B cell (primary cell): ENCODE measurements around the gene UNC13A. TPM values are rescaled to one million over a fixed set of nuclear protein-coding genes. Genes with fewer than 3 reads are reported as not detected.

Source experiments
- ATAC-seq: fragments of 200-7000 bp; cut with Tn5 transposase; one replicate; pipeline ENCODE4 v1.10.0; 2021; ENCODE audit warnings: low read depth, mild to moderate bottlenecking, moderate number of reproducible peaks, moderate library complexity
- CTCF ChIA-PET: fragments of 350-600 bp; sonication (Branson Sonifier 250); formaldehyde crosslinking; loops from one replicate; lab custom pipeline; 2021; ENCODE audit warnings: antibody characterized with exemption, inconsistent platforms; lab: Charles Lee
- POLR2A ChIA-PET: fragments of 350-600 bp; sonication (Branson Sonifier 250); formaldehyde crosslinking; loops from one replicate; lab custom pipeline; 2021; ENCODE audit warnings: antibody characterized with exemption; lab: Charles Lee
- DNase-seq: peaks from one replicate; pipeline ENCODE4 v3.0.0; 2013
- H2AFZ ChIP-seq: 2 replicates; pipeline ENCODE4 v1.6.1; 2012; ENCODE audit warnings: mild to moderate bottlenecking, low read depth, low read length; ENCODE audit not compliant: insufficient read depth, poor library complexity, severe bottlenecking
- H3K27ac ChIP-seq, 2 donors: 1 replicate in 1 of 2; 2 replicates in 1 of 2; pipeline ENCODE4 v1.5.1; 2012 to 2013; ENCODE audit warnings: low read length in 2 of 2, mild to moderate bottlenecking in 2 of 2, moderate library complexity in 1 of 2
- H3K27me3 ChIP-seq, 4 experiments: fragments of 200-600 bp in 1 of 4; sonication (generic) in 1 of 4; replicated peaks in 1 of 4; 1 replicate in 2 of 4; 2 replicates in 2 of 4; pipeline versions ENCODE4 v1.6.1 to v1.7.0; 2013 to 2016; ENCODE audit warnings: low read length in 3 of 4, mild to moderate bottlenecking in 2 of 4, mixed read lengths in 1 of 4, moderate library complexity in 1 of 4; ENCODE audit not compliant: insufficient read depth in 4 of 4, control insufficient read depth in 3 of 4; ENCODE audit errors: control extremely low read depth in 1 of 4
- H3K36me3 ChIP-seq, 2 experiments: replicated peaks in 1 of 2; 1 replicate in 1 of 2; 2 replicates in 1 of 2; pipeline versions ENCODE4 v1.6.1 to v1.7.1; 2013; ENCODE audit warnings: low read length in 1 of 2; ENCODE audit not compliant: insufficient read depth in 2 of 2, control insufficient read depth in 1 of 2; ENCODE audit errors: control extremely low read depth in 1 of 2, extremely low read depth in 1 of 2
- H3K4me1 ChIP-seq, 2 donors: fragments of 200-600 bp in 1 of 2; sonication (generic) in 1 of 2; 1 replicate in 1 of 2; 2 replicates in 1 of 2; pipeline versions ENCODE4 v1.5.1 to v1.6.1; 2013 to 2017; ENCODE audit warnings: low read length in 2 of 2; ENCODE audit not compliant: control insufficient read depth in 2 of 2, insufficient read depth in 2 of 2
- H3K4me2 ChIP-seq: replicated peaks from 2 replicates; pipeline ENCODE3; 2012; ENCODE audit warnings: mild to moderate bottlenecking, low read depth, low read length; ENCODE audit not compliant: poor library complexity, severe bottlenecking
- H3K4me3 ChIP-seq, 5 experiments: fragments of 200-600 bp in 1 of 5; sonication (generic) in 1 of 5; 1 replicate in 3 of 5; 2 replicates in 2 of 5; pipeline versions ENCODE4 v1.5.1 to v1.7.0; 2011 to 2016; ENCODE audit warnings: low read length in 4 of 5, mild to moderate bottlenecking in 4 of 5, low read depth in 2 of 5, control low read depth in 1 of 5, moderate library complexity in 1 of 5; ENCODE audit not compliant: insufficient read depth in 1 of 5; ENCODE audit errors: control extremely low read depth in 1 of 5, extremely low read depth in 1 of 5
- H3K79me2 ChIP-seq: fragments of 200-600 bp; sonication (generic); one replicate; pipeline ENCODE4 v1.6.0; 2016; ENCODE audit warnings: low read length; ENCODE audit not compliant: control insufficient read depth, insufficient read depth
- H3K9ac ChIP-seq: fragments of 200-600 bp; sonication (generic); 2 replicates; pipeline ENCODE4 v1.6.1; 2017; ENCODE audit warnings: mild to moderate bottlenecking, low read length, moderate library complexity
- H3K9me3 ChIP-seq, 3 donors: one replicate each; pipeline versions ENCODE4 v1.6.1 to v1.7.1; 2013; ENCODE audit warnings: low read length in 2 of 3; ENCODE audit not compliant: control insufficient read depth in 2 of 3, insufficient read depth in 1 of 3; ENCODE audit errors: control extremely low read depth in 1 of 3
- H4K20me1 ChIP-seq: 2 replicates; pipeline ENCODE4 v1.6.0; 2012; ENCODE audit warnings: mild to moderate bottlenecking, low read length; ENCODE audit not compliant: insufficient read depth, control insufficient read depth, poor library complexity, severe bottlenecking
- H3K27ac Mint-ChIP-seq: one replicate; pipeline ENCODE4 v1.8.0; 2021; ENCODE audit warnings: mixed read lengths
- H3K27me3 Mint-ChIP-seq: one replicate; pipeline ENCODE4 v1.8.0; 2021; ENCODE audit warnings: mixed read lengths
- H3K4me1 Mint-ChIP-seq: one replicate; pipeline ENCODE4 v1.8.0; 2021; ENCODE audit warnings: mixed read lengths
- H3K4me3 Mint-ChIP-seq: one replicate; pipeline ENCODE4 v1.8.0; 2021; ENCODE audit warnings: mixed read lengths
- H3K9me3 Mint-ChIP-seq: one replicate; pipeline ENCODE4 v1.8.0; 2022; ENCODE audit warnings: mixed read lengths; ENCODE audit not compliant: insufficient read depth
- EZH2 ChIP-seq: IDR thresholded peaks from 2 replicates; pipeline ENCODE4 v1.6.1; 2012; ENCODE audit warnings: borderline replicate concordance, low read depth, mild to moderate bottlenecking, moderate library complexity, low read length; ENCODE audit not compliant: insufficient read depth, poor library complexity, severe bottlenecking
- WGBS: methylation state at CpG from one replicate; pipeline ENCODE4 v1.1.5; 2013; ENCODE audit warnings: missing lambda C conversion rate; ENCODE audit not compliant: insufficient coverage; 5-methylcytosine and 5-hydroxymethylcytosine counted together
- intact Hi-C: fragments of 100-400 bp; cut with micrococcal nuclease; formaldehyde crosslinking; loops from one replicate; pipeline ENCODE4 v1.10.0; 2022
- polyA plus RNA-seq: library from polyadenylated mRNA; depleted of rRNA; stranded (reverse); fragments of >200 nt; gene quantifications from 2 replicates; pipeline ENCODE4 v1.2.3, GENCODE V29; 2012
- total RNA-seq, 2 donors: library from RNA; stranded (reverse); fragments of 120-200 nt in 1 of 2; gene quantifications; 1 replicate in 1 of 2; 2 replicates in 1 of 2; pipeline versions ENCODE4 v1.2.3 to v1.2.4, GENCODE V29; 2013 to 2022
- TF ChIP-seq, protein P1 (sequence below): fragments of 200-600 bp; IDR thresholded peaks from one replicate; pipeline ENCODE4 v1.8.0; 2022; ENCODE audit warnings: antibody characterized with exemption, mild to moderate bottlenecking

UNC13A gene
- total and polyA plus RNA-seq, 2 donors (not counting 1 experiment from before 2014, with no cell fraction given): 0.10 TPM; not detected in 1

DNA sequence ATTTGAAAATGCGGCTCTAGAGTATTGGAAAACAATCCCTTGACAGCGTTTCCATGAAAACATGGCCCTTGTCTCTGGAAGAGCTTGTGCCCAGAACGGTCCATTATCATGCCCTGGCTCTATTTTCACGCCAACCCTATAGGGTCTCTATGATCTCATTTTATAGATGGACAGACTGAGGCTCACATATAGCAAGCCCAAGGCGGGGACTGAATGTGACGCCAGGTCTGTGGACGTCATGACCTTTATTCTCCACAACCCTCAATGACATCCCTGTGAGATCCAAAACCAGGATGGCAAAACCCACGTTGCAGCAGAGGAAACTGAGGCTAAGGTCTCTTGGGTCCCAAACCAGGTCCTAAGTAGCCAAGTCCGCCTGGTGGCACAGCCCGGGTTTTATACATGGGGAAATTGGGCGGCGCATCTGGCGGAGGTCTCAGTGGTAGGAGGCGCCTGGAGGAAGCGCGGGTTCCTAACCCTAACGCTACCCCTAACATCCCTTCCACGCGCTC, 133.1 kb downstream of the UNC13A start:
- H3K9me3 Mint-ChIP-seq: no peaks in the 10 kb centered on the region
- peaks cover 3 to 36% of the 10 kb centered on the region in 2 experiments for H3K36me3 ChIP-seq
- peak; percentile 4 for ATAC-seq
- TF ChIP-seq EZH2: no peak
- TF ChIP-seq, protein P1, sequence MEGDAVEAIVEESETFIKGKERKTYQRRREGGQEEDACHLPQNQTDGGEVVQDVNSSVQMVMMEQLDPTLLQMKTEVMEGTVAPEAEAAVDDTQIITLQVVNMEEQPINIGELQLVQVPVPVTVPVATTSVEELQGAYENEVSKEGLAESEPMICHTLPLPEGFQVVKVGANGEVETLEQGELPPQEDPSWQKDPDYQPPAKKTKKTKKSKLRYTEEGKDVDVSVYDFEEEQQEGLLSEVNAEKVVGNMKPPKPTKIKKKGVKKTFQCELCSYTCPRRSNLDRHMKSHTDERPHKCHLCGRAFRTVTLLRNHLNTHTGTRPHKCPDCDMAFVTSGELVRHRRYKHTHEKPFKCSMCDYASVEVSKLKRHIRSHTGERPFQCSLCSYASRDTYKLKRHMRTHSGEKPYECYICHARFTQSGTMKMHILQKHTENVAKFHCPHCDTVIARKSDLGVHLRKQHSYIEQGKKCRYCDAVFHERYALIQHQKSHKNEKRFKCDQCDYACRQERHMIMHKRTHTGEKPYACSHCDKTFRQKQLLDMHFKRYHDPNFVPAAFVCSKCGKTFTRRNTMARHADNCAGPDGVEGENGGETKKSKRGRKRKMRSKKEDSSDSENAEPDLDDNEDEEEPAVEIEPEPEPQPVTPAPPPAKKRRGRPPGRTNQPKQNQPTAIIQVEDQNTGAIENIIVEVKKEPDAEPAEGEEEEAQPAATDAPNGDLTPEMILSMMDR: no peak
- peak overlapping the region; percentile 37 for H3K9ac ChIP-seq
- H3K4me3 Mint-ChIP-seq: peak overlapping the region; percentile 86
- peaks cover 16% of the 10 kb centered on the region for H3K4me1 Mint-ChIP-seq
- peak overlapping the region; percentile 81 for H3K27ac Mint-ChIP-seq
- H3K27me3 Mint-ChIP-seq: no peaks in the 10 kb centered on the region
- intact Hi-C loops: loop anchor here (1.0 to 10.0 kb wide), 7 partner anchors 16 to 150 kb away; partner anchors contain the start of gene BST2
- H3K4me3 ChIP-seq: peak overlapping the region in 4 of 5 experiments; percentile 11 to 85 (median 78)
- H3K27ac ChIP-seq: peak overlapping the region; percentile 61 to 67
- H3K9me3 ChIP-seq: no peaks in the 10 kb centered on the region
- POLR2A ChIA-PET: interaction anchor here (0.5 to 1.5 kb wide), 10 partner anchors 9 to 1039 kb away, joined by 3 to 15 read pairs (median 6); partner anchors contain the start of gene PGLS
- H3K4me2 ChIP-seq: peak overlapping the region; percentile 98
- H3K79me2 ChIP-seq: peaks cover 37% of the 10 kb centered on the region
- H3K4me1 ChIP-seq: peaks cover 13 to 18% of the 10 kb centered on the region in 2 donors
- H2AFZ ChIP-seq: peak overlapping the region; percentile 66
- H4K20me1 ChIP-seq: peaks cover 36% of the 10 kb centered on the region
- CTCF ChIA-PET: interaction anchor here (0.9 to 1.3 kb wide), 2 partner anchors 31 to 59 kb away, joined by 4 to 5 read pairs; no protein-coding TSS in a partner anchor
- DNase-seq: no peak
- no peaks in the 10 kb centered on the region for H3K27me3 ChIP-seq
- WGBS: 14% methylated on average over 15 of the region's 19 CpGs

DNA sequence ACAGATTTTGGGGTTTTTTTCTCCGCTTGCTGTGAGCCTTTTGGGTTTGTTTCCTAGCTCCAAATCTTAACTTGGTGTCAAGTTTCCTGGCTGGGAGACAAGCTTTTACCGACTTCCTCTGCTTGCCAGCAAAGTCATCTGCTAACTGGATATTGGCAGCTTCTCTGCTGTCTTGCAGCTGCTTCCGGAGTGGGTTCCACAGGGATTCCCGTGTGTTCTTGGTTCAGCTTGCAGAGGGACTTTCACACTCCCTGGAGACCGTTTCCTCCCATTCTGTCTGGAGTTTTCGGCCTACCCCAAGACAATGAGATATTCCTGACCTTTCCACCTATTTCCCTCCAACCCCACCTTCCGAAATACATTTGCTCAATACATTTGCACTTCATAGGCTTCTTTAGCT, 134.9 kb downstream of the UNC13A start:
- H3K27ac Mint-ChIP-seq: peak overlapping the region; percentile 77
- no peak overlapping the region for H3K4me2 ChIP-seq
- TF ChIP-seq, protein P1: no peak
- no peak for TF ChIP-seq EZH2

More for the DNA sequence above, 134.9 kb downstream of the UNC13A start:
- WGBS: 59% methylated on average over 5 of the region's 7 CpGs
- peaks cover 32% of the 10 kb centered on the region for H4K20me1 ChIP-seq
- intact Hi-C loops: loop anchor here (10.0 kb wide), 2 partner anchors 58 to 148 kb away; partner anchors contain the start of gene BST2
- H2AFZ ChIP-seq: no peak overlapping the region
- H3K36me3 ChIP-seq: peaks cover 3 to 39% of the 10 kb centered on the region in 2 experiments
- H3K9ac ChIP-seq: no peak overlapping the region
- DNase-seq: no peak
- H3K4me3 ChIP-seq: no peak overlapping the region
- CTCF ChIA-PET: interaction anchor here (0.7 to 1.9 kb wide), 4 partner anchors 57 to 213 kb away, joined by 3 to 13 read pairs (median 6); no protein-coding TSS in a partner anchor
- H3K4me1 Mint-ChIP-seq: peaks cover 21% of the 10 kb centered on the region
- H3K9me3 ChIP-seq: no peaks in the 10 kb centered on the region
- H3K27me3 ChIP-seq: no peaks in the 10 kb centered on the region
- H3K27ac ChIP-seq: peak overlapping the region in 1 of 2 donors; percentile 62
- no peaks in the 10 kb centered on the region for H3K9me3 Mint-ChIP-seq
- H3K4me1 ChIP-seq: peaks cover 13 to 18% of the 10 kb centered on the region in 2 donors
- no peaks in the 10 kb centered on the region for H3K27me3 Mint-ChIP-seq
- peaks cover 20% of the 10 kb centered on the region for H3K79me2 ChIP-seq
- ATAC-seq: no peak
- peak overlapping the region; percentile 7 for H3K4me3 Mint-ChIP-seq
- POLR2A ChIA-PET: interaction anchor here (0.7 to 1.1 kb wide), 4 partner anchors 23 to 302 kb away, joined by 3 to 10 read pairs (median 4); a partner anchor contains a TSS
